DLD1 (cell line): ENCODE measurements around the gene ANTKMT.

Experiments
- in situ Hi-C: cut with HindIII; loops from 2 replicates; pipeline ENCODE4 v1.10.0; 2017; ENCODE audit warnings: low sequenced_read_pairs

The ANTKMT gene, protein sequence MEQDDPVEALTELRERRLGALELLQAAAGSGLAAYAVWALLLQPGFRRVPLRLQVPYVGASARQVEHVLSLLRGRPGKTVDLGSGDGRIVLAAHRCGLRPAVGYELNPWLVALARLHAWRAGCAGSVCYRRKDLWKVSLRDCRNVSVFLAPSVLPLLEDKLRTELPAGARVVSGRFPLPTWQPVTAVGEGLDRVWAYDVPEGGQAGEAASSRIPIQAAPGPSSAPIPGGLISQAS

DNA sequence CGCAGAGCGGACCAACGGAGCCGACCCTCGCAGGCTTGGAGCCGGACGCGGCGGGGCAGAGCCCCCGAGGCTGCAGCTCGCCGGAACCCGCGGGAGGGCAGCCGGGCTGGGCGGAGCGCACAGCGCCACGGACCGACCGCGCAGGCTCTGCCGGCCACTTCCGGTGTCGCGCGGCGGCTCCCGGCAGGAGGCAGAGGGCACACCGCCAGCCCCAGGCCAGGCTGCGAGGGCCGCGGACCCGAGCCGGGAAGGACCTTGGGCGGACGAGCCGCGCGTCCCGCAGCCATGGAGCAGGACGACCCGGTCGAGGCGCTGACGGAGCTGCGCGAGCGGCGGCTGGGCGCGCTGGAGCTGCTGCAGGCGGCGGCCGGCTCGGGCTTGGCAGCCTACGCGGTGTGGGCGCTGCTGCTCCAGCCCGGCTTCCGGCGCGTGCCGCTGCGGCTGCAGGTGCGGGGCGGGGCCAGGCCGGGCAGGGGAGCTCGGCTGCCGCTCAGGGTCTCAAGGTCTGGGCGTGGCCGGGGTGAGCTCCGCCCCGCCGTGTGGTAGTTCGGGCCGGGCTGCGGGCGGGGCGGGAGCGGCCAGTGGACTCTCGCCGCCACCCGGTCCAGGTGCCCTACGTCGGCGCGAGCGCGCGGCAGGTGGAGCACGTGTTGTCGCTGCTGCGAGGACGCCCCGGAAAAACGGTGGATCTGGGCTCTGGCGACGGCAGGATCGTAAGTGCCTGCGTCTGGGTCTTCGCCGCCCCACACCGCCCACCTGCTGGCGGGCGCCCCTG, at the start of gene ANTKMT:
ANTKMT (plus strand) TSS at position 157 of the 775 bp plus-strand sequence; CDS start at position 286, 129 bp downstream.
- in situ Hi-C loops: no loop called here

DNA sequence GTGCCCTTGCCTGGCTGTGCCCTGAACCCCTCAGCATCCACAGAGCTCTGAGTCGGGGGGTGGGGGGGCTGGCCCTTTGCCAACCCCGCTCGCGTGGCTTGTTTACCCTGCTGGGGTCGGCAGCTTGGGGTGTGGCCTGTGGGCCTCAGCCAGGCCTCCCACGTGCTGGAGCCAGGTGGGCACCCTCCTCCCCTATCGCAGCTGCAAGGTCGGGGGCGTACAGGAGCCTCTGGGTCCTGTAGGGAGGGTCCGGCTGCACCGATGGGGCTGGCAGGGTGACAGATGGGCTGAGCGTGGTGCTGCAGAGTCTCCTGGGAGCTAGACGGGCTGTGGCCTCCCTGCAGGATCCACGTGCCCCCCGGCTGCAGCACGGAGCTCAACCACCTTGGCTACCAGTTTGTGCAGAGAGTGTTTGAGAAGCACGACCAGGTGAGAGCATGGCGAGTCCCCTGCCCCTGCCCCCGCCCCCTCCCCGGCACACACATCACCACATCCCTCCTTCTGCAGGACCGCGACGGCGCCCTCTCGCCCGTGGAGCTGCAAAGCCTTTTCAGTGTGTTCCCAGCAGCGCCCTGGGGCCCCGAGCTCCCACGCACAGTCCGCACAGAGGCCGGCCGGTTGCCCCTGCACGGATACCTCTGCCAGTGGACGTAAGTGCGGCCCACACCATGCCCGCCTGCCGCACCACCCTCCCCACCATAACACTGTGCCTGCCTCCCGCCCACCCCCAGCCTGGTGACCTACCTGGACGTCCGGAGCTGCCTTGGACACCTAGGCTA, 49.4 kb upstream of the ANTKMT start:
- in situ Hi-C loops: no loop called here

DNA sequence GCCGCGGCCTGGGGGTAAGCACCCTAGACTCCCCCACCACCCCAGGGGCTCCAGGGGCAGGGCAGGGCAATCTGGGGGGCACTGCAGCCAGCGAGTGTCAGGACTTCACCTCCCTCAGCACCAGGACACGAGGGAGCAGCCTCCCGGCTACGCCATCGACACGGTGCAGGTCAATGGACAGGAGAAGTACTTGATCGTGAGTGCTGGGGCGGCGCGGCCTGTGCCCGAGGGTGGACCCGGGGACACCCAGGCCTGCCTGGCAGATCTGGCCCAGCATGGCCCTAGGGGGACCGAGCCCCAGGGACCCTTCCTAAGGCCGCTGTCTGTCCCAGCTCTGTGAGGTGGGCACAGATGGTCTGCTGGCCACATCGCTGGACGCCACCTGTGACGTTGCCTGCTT, 48.6 kb upstream of the ANTKMT start:
- in situ Hi-C loops: no loop called here

DNA sequence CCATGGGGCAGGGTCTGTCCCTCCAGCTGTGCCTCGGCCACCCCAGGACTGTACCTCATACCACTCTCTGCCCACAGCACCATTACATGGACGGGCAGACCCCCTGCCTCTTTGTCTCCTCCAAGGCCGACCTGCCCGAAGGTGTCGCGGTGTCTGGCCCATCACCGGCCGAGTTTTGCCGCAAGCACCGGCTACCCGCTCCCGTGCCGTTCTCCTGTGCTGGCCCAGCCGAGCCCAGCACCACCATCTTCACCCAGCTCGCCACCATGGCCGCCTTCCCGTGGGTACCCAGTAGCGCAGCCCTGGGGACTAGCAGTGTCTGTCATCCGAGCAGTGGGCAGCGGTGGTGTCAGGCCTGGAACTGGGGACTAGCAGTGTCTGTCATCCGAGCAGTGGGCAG, 48.1 kb upstream of the ANTKMT start:
- in situ Hi-C loops: no loop called here

DNA sequence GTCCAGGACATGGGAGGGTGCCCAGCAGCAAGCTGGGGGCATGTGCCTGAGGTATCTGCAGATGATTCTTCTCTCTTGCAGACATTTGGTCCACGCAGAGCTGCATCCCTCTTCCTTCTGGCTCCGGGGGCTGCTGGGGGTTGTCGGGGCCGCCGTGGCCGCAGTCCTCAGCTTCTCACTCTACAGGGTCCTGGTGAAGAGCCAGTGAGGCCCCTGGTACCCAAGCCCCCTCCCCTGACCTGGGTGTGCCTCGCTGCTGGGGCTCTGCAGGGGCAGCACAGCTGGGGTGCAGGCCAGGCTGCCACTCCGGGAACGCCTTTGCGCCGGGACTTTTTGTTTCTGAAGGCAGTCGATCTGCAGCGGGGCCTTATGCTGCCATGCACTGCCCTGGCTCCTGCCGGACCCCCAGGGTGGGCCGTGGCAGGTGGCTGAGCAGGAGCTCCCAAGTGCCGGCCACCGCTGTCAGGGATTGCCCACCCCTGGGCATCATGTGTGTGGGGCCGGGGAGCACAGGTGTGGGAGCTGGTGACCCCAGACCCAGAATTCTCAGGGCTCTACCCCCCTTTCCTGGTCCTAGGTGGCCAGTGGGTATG, 47.5 kb upstream of the ANTKMT start:
- in situ Hi-C loops: no loop called here

DNA sequence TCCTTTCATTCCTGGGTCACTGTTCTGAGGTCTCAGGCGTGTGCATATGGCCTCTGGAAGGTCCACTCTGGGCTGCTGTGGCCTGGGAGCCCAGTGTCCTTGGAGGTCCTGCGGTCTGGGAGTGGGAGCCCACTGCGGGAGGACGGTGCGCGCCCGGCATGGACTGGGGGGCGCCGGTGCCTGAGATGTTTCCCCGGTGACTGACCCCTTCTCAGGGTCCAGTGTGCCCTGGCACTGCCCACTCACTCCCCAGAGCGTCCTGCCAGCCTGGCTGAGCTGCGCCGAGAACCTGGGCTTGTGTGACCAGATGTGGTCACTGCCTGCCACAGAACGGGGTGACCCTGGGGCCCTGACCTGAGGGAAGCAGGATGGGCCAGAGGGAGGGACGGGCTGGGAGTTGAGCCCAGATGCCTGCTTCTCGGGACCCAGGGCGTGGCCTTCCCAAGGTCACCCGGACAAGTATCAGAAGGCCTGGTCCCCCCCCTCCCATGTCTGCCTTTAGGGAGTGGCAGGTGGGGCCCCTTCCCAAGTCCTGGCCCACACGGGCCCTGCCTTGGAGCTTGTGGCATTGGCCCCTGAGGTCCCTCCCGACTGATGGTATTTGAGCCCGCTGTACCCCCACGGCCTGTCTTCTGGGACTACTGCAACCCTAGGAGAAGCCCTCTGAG, 46.6 kb upstream of the ANTKMT start:
- in situ Hi-C loops: no loop called here

DNA sequence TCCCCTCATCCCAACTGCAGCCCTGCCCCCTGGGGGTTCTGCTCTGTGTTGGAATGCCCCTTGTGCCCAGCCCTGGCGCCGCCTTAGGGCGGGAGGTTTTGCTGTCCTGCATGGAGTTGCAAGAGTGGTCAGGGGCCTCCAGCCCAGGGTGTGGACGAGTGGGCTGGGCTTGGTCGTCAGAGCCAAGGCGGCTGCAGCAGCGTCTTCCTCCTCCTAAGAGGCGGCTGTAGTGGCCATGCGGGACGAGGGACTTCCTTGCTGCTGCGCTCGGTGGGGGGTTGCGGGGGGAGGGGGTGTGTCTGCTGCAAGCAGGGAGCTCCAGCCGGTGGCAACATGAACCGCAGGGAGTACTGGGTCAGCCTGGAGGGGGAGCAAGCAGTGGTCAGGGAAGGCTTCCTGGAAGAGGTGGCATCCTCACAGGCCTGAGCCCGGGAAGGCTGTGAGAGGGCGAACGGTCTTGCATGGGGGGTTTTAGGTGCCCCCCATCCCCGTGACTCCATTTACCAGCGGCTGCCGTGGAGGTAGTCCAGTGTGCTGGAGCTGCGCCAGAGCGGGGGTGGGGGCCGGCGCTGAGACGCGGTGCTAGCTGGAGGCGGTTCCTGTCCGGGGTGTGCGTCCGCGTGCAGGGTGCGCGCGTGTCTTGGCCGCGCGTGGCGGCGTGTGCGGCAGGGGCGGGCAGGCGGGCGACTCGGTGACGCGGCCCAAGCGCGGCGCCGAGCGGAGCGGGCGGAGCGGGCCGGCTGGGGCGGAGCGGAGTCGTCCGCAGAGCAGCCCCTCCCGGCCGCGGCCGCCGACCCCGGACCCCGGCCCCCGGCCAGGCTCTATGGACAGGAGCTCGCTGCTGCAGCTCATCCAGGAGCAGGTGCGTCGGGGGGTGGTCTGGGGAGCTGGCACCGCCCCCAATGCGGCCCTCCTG, 45.7 kb upstream of the ANTKMT start, which contains the start of gene RHBDL1:
RHBDL1 (plus strand) TSS at position 704 of the 916 bp plus-strand sequence; CDS start at position 824, 120 bp downstream.
- in situ Hi-C loops: no loop called here

DNA sequence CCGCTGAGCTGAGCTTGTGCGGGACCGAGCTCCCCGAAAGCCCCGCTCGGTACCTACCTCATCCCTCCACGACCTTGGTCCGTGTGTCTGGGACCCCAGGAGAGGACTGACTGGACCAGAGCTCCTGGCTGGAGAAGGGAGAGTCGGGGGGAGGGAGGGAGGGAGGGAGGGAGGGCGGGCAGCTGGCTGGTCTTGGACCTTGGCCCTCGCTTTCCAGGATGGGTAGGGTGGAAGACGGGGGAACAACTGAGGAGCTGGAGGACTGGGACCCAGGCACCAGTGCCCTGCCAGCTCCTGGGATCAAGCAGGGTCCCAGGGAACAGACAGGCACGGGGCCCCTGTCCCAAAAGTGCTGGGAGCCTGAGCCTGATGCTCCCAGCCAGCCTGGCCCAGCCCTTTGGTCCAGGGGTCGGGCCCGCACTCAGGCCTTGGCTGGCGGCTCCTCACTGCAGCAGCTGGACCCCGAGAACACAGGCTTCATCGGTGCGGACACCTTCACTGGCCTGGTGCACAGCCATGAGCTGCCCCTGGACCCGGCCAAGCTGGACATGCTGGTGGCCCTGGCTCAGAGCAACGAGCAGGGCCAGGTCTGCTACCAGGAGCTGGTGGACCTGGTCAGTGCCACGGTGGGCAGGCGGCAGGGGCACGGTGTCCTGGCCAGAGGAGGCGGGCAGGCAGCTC, 44.9 kb upstream of the ANTKMT start:
- in situ Hi-C loops: no loop called here

DNA sequence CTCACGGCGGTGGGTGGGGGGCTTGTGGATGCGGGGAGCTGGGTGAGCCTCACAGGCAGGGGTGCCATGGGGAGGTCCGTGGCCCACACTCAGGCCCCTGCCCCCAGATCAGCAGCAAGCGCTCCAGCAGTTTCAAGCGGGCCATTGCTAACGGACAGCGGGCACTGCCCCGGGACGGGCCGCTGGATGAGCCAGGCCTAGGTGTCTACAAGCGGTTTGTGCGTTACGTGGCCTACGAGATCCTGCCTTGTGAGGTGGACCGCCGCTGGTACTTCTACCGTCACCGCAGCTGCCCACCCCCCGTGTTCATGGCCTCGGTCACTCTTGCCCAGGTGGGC, 44.4 kb upstream of the ANTKMT start:
- in situ Hi-C loops: no loop called here

DNA sequence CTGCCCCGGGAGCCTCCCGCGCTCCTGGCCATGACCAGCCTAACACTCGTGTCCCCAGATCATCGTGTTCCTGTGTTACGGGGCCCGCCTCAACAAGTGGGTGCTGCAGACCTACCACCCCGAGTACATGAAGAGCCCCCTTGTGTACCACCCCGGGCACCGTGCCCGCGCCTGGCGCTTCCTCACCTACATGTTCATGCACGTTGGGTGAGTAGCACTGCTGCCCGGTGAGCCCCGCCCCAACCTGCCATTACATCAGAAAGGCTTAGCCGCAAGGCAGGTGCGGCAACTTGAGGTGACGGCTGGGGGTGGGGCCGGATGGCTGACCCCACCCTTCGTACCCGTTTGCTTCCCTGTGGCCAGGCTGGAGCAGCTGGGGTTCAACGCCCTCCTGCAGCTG, 44.0 kb upstream of the ANTKMT start:
- in situ Hi-C loops: no loop called here

DNA sequence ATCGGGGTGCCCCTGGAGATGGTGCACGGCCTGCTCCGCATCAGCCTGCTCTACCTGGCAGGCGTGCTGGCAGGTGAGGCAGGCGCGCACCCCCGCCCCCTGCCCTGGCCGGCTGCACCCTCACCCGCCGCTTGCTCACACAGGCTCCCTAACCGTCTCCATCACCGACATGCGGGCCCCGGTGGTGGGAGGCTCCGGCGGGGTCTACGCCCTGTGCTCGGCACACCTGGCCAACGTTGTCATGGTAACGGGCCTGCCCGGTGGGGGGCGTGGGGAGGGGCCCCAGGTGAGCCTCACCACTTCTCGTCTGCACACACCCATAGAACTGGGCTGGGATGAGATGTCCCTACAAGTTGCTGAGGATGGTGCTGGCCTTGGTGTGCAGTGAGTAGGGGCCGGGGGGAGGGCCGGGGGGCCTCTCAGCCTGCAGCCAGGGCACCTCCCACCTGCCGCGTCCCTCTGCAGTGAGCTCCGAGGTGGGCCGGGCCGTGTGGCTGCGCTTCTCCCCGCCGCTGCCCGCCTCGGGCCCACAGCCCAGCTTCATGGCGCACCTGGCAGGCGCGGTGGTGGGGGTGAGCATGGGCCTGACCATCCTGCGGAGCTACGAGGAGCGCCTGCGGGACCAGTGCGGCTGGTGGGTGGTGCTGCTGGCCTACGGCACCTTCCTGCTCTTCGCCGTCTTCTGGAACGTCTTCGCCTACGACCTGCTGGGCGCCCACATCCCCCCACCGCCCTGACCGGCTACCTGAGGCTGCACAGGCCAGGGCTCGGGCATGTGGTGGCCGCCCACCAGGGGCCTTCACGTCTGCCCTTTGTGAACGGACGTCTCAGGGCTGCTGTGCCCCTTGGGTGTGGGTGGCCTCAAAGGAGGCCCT, 43.4 kb upstream of the ANTKMT start:
- in situ Hi-C loops: no loop called here

DNA sequence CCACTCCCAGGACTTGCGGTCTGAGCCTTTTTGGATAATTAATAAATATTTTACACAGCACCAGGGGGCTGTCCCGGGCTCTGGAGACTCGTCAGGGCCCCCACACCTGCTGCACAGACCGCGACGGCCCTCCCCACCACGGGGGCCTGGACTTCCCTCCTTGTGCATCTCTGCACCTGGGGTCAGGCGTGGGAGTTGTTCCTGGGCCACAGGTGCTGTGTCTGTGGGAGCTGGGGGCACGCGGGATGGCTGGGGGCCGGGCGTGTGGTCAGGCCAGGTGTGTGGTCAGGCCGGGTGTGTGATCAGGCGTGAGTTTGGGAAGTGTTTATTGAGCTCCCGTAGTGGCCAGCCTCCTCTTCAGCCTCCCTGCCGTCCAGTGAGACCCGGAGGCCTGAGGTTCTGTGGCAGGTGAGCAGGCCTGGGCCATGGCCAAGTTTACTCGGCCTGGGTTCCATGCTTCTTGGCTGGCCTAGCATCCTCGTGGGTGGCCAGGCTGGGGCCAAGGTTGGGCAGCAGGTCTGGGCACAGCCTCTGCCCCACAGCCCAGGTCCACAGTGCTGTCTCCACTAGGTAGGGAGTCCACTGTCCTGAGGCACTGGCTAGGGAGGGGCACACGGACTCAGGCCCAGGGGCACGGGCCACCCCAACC, 42.6 kb upstream of the ANTKMT start:
- in situ Hi-C loops: no loop called here

DNA sequence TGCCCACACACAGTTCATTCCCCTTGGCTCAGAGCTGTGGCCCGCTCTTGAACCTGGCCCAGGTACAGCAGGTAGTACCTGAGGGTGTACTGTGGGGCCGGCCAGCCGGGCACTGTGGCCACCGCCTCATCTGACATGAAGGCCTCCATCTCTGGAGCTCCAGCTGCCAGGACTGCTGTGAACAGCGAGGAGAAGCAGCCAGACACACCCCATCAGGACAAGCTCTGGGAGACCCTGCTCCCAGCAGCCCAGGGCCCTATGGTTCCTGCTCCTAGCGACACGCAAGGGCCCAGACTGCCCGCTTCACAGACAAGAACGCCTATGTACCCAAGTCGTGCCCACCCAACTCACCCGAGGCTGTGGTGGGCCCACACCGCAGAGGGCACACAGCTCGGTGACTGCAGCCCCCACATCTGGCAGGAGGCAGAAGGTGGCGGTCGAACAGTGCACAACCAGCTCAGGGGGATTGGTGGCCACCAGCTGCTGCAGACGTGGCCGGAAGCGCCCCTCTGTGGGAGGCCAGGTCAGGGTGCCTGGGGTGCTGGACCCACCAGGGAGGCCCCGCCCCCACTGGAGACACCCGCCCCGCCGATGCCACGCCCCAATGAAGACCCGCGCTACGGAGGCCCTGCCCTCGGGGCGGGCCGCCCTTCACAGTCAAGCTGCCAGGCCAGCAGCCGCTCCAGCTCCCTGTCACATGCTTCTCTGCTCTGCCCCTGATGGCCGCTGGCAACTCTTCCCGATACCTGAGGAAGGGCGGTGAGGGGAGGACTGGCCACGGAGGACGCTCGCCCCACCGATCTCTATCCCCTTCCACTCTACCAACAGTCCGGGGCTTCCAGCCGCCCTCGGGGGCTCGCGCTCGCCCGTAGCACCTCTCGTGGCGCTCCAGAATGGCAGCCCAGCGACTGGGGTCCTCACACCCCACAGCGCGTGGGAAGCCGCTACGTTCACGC, 41.8 kb upstream of the ANTKMT start:
- in situ Hi-C loops: no loop called here

DNA sequence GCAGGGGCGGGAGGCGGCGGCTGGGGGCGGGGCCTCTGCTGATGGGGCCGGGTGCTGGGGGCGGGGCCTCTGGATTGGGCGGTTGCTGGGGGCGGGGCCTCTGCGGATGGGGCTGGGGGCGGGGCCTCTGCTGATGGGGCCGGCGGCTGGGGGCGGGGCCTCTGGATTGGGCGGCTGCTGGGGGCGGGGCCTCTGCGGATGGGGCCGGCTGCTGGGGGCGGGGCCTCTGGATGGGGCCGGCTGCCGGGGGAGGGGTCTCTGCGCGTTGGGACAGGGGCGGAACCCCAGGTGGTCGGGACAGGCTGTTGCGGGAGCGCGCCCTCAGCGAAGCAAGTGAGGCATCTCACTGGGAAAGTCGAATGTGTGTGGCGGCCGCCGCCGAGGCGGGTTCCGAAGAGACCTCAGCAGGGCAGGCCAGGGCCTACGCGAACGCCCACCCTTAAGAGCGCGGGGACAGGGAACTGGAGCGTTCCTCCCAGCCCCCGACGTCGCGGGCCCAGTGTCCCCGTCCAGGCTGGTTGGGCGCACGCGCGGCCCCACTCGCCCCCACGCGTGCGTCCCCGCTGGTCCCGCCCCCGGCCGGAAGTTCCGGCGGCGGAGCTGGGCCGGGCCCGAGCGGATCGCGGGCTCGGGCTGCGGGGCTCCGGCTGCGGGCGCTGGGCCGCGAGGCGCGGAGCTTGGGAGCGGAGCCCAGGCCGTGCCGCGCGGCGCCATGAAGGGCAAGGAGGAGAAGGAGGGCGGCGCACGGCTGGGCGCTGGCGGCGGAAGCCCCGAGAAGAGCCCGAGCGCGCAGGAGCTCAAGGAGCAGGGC, 40.9 kb upstream of the ANTKMT start, which contains the start of gene STUB1:
STUB1 (plus strand) TSS at position 597 of the 811 bp plus-strand sequence; CDS start at position 713, 116 bp downstream.
- in situ Hi-C loops: no loop called here

DNA sequence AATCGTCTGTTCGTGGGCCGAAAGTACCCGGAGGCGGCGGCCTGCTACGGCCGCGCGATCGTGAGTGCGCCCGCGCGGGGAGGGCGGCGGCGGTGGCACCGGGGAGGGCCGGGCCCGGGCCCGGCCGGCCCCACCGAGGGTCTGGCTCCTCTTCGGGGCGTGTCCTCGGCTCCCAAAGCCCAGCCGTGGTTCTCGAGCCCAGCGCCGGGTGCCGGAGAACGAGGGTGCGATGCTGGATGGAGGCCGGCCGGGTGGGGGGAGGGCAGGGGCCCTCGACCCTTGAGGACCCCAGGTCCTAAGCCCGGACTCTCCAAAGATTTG, 40.4 kb upstream of the ANTKMT start:
- in situ Hi-C loops: no loop called here
